GM10847 (cell line): ENCODE results near the gene EYA4.

Experiments used
- POLR2A ChIP-seq: IDR thresholded peaks from 2 replicates; pipeline ENCODE4 v1.6.1; 2011; ENCODE audit not compliant: insufficient read length; ENCODE audit errors: extremely low read depth

The EYA4 gene

GRCh38 chr6:133298335-133298734, 57.2 kb downstream of the EYA4 start:
- TF ChIP-seq POLR2A, result no peak

- TF ChIP-seq POLR2A, result no peak
Measured at GRCh38 chr6:133298801-133299200, 57.6 kb downstream of the EYA4 start.

DNA sequence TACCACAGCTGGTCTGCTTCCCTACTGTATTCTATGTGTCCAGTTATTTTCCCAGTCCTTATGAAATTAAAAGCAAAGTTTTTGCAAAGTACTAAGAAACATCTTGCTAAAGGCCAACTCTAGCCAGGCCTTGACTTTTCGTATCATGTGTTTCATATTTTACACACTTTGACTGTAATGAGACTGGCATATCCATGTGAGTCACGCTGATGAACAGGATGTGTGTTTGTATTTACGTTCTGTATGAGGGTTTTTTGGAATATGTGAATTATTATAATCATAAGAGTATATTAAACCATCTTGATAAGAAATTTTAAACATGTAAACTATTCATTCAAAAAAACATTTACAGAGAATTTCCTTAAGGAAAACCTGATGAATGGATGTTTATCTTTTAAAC, 59.7 kb downstream of the EYA4 start:
- TF ChIP-seq POLR2A, result no peak

DNA sequence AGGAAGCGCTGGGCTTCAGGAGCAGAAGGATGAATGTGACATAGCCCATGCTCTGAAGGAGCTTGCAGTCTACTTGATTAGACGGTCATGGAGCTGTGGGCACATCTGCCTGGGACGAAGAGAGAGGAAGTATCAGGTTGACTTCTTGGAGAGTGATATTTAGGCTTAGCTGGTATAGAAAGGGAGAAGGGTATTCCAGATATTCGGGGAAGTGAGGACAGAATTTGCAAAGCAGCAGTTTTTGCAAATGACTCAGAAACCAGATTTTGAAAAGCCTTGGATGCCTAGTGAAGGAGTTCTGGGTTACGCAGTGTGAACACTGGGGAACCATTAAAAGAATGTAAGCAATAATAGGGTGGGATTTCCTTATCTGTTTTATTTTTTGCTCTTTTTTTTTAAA, 60.7 kb downstream of the EYA4 start:
- TF ChIP-seq POLR2A, result no peak

DNA sequence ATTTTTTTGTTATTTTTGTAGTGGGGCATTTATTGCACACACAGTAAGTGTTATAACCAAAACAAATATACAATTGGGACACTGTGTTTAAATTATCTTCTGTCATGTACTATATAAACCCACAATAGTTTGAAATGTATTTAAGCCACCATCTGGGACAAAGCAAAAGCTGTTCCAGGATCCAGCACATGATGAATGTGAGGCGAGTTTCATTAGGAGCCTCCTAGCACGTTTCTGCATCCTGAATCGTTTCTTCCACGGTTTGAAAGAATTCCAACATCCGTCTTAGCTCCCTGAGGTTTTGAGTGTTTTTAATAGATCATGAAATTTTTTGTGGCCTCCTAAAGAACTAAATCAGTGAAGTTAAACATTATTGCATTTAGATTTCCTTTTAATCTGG, 65.8 kb downstream of the EYA4 start:
- TF ChIP-seq POLR2A, result no peak

- no peak for TF ChIP-seq POLR2A
Measured at GRCh38 chr6:133309579-133309978, 68.4 kb downstream of the EYA4 start.

- TF ChIP-seq POLR2A, result no peak
Measured at GRCh38 chr6:133312006-133312405, 70.8 kb downstream of the EYA4 start.

DNA sequence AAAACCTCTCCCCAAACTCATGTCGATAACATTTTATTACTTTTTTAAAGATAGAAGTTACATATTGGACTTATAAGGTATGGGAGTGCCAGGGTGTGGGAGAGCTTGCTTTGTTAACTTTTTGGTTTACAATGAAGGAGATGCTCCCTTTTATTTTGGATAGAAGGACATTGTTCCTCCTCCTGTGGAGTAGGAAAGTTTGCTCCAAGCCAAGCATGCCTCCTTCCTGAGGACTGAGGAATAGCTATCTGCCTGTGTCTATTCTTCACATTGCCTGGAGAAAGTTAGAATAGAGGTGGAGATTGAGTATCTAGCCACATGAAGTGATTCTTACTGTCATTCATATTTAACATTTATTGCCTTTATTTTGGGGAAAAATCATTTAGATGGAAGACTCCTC, 71.9 kb downstream of the EYA4 start:
- no peak for TF ChIP-seq POLR2A

- TF ChIP-seq POLR2A, result no peak
Measured at GRCh38 chr6:133314947-133315346, 73.8 kb downstream of the EYA4 start.

DNA sequence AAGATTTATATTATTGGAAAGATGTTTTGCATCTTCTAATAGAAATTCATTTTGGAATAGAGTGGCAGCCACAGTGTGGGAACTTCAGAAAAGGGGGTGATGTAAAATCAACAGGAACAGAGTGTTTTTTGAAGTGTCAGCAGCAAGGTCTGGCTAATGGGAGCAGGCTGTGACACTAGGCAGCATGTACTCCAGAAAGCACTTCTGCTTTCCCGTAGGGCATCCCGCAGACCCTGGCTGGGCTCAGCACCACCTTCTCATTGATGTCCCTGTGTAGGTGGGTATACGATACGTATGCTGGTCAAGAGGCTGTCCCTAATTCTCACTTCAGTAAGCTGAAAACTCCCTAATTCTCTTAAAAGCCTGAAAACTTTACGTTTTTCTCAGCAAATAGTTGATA, 74.7 kb downstream of the EYA4 start:
- no peak for TF ChIP-seq POLR2A

- TF ChIP-seq POLR2A, result no peak
Measured at GRCh38 chr6:133317704-133318103, 76.5 kb downstream of the EYA4 start.

GRCh38 chr6:133326584-133326983, 85.4 kb downstream of the EYA4 start:
- TF ChIP-seq POLR2A, result no peak

GRCh38 chr6:133333852-133334251, 92.7 kb downstream of the EYA4 start:
- no peak for TF ChIP-seq POLR2A

DNA sequence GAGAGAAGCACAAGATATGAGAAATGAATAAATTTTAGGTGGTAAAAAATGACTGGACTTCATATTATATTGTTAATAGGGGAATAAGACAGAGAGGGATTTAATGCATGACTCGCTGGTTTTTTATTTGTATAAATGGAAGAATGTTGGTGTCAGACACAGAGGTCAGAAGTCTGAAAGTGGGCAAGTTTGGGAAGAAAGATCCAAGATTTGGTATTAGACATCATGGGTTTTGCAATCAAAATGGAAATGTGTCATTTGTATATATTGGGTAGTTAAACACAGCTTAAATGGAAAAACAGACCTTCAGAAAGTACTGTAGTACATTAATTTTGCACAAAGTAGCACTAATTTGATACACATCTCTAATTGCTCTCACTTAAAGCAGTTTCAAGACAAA, 96.2 kb downstream of the EYA4 start:
- TF ChIP-seq POLR2A, result no peak

- no peak for TF ChIP-seq POLR2A
Measured at GRCh38 chr6:133339543-133340384, 98.6 kb downstream of the EYA4 start.

DNA sequence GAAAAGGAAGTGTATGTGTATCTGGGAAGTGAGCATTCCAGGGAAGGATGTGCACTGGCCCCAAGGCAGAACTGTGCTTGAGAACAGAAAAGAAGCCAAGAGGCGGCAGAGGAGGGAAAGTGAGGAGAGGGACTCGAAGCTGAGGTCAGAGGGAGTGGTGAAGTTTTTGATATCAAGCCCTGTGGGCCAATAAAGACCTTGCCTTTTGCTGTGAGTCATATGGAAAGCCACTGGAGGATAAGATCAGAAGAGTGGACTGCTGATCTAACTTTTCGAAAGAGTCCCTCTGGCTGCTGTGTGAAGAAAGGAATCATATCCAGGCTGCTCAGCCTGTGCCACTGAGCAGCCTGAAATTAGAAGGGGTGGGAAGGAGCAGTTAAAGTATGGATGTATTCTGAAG, 99.4 kb downstream of the EYA4 start:
- TF ChIP-seq POLR2A, result no peak

- TF ChIP-seq POLR2A, result no peak
Measured at GRCh38 chr6:133341607-133342158, 100.5 kb downstream of the EYA4 start.
